Hematopoietic multipotent progenitor cell treated with erythropoietin and hydrocortisone succinate and interleukin-3 and kit ligand, for 17 days (in vitro differentiated cells): Measurements from ENCODE around the gene PCCA.
"Not testable (repeated sequence)": the region's sequence is repeated elsewhere in the genome, so short reads cannot be mapped to it uniquely, and the experiment has no call there.

Experiments
- DNase-seq: peaks from one replicate; pipeline ENCODE4 v3.0.0-alpha.2; 2015; ENCODE audit warnings: low spot score

Gene PCCA

DNA sequence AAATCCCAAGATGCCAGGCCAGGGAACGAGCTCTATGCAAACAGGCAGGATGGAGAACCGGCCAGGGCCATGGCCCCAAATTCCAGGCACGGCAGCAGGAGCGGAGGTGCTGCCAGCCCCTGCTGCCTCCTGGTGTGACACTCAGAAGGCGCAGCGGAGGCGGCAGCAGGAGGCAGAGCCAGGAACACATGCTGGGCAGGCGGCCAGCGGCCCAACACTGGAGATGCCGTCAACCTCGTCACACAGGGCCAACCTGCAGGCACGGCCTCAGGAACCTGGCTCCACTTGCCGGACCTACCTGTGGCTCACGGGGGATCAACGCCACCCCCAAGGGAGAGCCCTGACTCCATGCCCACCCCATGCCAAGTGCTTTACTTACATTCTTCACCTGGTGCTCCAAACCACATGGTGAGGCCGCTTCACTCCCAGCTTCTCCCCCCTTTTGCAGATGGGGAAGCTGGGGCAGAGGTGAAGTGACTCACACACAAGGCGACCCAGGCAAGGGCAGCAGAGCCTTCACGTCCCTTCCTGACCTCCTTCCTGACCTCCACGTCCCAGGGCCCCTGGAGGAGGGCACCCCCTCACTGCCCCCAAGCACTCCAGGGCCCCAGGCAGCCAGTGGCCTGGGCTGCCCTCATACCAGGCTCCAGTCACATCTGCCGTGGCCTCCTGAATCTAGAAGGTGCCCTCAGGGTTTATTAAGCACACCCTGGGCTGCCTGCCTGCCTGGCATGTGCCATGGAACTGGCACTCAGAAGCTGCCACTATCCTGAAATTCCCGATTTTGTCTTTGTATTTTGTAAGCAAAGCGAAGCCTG is 456.2 kb downstream of the PCCA start:
- DNase-seq, result no peak

DNA sequence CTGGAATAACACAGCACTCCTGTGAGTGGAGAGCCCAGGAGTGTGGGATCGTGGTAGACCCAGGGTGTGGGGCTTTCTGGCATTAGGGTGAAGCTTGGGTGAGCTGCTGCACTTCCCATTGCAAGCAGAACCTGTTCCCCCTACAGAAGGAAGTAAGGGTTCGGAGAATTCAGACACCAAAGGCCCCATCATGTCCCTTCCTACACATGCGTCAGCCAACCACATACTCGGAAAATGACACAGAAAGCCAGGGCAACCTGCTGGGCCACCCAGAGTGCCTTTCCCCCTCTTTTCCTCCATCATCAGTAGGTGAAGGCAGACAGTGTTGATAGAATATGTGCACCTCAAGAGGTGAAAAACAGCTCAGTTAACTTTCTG is 456.8 kb downstream of the PCCA start:
- no peak for DNase-seq

DNA sequence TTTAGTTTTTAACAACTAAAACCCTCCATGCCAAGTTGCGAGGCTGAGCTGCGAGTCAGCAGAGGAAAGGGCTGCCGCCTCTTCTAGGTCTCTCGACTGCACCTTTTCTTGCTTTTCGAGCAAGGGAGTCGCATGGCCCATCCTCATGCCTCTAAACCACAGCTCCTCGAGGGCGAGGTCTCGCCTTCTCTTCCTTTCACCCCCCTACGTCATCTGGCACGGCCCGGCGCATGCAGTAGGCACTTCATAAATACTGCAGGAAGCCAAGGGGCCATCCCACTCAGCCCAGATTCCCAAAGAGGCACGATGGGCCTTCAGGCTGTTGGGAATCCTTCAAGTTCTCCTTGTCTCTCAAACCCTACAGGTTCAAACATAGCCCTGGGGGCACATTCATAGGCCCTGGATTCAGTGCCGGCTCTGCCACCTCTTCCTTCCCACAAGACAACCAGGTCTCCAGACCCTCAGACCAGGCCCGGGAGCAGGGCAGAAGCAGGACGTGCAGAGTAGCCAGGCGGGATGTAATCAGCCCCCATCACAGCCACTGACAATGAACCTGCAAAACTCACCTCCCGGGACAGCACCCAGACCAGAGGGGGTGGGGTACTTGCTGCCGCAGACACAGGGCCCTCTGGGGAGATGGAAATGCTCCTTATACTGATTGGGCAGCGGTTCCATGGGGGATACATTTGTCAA is 458.0 kb downstream of the PCCA start:
- no peak for DNase-seq

DNA sequence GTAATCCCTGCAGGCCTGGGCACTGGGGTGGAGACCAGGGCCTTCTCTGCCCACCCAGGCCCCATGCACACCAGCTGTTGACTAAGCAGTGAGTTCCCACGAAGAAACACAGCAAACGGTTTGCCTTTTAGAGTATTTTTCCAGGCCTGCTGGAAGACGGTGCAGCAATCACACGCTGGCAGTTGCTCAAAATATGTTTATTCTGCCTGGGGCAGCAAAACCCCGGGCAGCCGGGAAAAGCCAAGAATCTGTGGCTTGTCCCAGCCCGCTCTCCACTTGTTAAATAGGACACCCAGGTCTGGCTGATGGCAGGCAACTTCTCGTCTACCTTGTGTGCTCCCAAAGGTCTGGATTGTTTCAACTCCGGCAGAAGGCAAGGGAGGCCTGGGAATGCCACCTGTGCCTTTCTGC is 458.9 kb downstream of the PCCA start:
- DNase-seq, result no peak

DNA sequence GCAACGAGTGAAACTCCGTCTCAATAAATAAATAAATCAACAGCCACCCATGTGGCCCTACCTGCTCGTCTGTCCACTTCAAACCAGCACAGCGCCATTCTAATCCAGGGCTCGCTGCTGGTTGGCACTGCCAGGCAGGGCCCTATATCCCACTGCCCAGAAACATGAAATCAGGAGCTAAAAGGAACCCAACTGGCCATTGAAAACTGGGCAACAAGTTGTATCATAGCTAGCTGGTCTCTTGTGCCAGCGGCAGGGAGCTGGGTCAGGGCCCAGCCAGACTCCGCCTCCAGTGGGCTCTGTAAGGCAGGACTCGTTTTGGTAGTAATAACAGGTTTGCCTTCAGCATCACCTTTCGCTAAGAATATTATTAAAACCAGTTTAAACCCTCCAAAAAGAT is 460.4 kb downstream of the PCCA start:
- no peak for DNase-seq

DNA sequence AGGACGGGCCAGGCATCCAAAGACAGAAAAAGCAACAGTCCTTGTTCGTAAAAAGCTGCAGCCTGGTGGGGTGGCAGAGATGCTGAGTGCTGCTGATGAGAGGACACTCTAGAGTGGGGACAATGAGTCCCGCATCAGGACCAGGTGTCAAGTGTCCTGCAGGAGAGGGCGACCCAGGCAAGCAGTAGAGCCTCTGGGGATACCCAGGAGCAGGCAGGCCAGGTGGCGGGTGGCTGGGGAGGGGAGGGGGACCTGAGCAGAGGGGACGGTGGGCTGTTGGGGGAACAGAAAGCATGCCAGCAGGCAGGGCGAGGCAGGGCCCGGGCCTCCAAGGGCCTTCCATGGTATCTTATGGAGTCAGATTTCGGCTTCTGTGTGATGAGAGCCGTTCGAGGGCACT is 463.9 kb downstream of the PCCA start:
- no peak for DNase-seq

DNA sequence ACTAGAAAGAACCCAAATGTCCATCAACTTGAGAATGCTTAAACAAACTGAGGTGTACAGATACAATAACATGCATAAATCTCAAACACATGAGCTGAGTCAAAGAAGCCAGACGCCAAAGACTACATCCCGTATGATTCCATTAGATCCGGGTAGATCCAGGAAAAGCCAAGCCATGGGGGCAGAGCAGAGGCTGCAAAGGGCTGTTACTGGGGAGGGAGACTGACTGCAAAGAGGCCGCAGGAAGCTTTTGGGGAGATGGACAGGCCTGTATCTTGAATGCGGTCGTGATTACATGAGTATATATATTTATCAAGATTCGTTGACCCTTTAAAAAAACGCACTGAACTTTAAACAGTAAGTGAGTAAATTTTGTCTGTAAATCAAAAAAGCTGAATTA is 471.0 kb downstream of the PCCA start:
- DNase-seq, result no peak

DNA sequence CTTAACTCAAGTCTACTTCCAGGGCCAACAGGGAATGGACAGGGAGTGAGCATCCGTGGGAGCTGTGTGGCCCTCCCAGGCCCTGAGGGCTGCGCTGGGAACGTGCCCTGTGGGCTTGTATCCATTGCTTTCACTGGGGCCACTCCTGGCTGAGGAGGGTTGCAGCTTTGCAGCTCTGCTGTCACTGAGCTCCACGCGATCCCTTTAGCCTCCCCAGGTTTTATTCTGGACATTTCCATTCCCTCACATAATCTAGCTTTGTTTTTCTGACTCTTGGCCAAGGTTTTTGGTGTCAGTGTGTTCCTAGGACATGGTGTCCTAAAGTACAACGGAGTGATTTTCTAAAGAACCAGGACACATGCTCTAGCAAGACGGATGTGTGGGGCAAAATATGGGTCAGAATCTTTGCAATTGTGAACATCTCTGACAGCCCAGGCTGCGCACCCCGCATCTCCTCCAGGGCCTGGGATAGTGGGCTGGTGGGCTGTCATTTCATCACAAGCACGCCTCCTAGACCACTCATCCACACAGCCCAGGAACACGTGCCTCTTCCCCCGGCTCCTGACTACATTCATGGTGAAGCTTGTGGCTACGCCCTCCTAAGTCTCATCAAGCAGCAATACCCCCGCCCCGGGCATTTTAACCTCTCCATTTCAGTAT is 471.7 kb downstream of the PCCA start:
- DNase-seq, result no peak

DNA sequence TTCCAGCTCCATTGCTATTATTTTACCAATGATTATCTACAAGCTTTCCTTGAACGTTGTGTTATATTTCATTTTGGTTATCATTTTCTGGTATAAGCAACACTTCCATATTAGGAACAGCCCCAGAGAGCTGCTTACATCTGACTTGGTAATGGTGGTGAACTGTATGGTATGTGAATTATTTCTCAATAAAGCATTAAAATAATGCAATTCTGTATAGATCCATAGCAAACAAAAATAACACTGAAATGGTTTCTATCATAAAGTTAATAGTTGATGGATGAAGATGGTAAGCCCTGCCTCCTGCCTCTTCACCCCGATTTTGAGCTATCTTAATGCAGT is 472.2 kb downstream of the PCCA start:
- no peak for DNase-seq

DNA sequence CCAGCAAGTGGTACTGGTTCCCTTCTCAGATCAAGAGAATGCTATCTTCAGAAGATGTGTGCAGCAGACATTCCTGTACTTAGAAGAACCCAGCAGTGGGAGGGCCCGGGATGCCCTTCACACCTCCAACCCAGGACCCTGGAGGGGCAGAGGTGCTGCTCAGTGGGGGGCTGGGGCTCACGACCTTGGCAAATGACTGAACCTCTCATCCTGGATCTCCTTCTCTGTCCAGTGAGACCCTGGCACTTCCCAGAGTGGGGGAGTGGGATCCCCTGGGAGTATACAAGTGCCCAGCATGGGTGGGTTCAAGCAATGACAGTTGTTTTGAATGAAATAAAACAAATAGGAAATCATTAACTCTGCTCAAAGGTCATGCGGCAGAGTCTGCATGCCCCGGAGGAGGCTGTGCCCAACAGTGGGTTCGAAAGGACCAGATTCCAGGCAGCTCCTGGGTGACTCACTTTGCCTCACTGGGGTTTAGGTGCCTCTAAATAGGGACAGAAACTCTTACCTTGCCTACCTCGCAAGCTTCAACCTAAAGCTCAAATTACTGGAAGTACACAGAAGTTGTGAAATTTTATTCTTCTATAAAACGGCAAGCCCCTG is 472.8 kb downstream of the PCCA start:
- DNase-seq, result no peak

DNA sequence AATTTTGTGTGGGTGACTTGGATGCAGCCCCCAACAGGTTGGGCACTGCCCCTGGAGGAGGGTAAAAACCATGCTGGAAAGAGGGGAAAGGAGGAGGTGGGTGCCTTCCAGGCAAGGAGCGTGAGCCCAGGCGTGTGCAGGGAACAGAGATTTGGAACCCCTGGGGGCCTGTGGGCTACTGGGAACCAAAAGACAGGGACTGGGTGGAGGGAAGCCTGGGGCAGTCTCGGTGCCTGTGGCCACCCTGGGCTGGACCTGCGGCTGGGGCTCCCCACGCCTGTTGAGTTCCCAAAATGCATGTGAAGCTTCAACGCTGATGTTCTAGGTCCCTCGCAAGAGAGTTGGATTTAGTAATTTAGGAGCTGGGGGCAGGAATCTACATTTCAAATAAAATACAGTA is 474.9 kb downstream of the PCCA start:
- DNase-seq, result no peak

DNA sequence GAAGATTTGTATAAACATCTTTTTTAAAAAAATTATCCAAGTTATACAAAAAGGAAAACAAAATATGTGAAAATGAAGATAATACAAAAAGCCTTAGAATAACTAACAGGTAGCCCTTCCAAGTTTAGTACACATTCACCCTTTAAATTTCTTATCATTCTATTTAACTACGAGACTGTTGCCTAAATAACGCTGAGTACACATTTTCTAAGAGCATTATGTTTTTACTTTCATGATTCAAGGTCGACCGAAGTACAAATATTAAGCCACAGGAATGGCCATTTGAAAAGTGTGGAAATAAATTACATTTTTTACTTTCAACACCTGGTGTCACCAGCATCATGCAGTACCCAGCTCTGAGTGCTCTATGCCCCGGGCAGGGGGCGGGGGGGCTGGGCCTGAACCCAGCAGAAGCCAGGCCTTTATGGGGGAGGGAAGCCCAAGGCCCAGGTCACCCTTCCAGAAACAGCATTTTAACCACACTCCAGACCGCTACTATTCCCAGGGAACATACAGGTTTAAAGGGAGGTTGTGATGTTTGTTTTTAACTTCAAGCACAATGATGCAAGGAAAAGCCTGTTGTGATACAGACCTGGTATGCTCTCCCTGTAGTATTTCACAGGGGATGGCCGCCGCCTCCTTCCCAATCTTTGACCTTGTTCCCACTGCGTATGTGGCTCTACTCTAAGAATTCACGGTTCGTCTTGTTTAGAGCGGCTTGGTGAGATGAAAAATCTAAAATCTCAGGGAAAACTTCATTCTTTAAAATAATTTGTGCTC is 475.7 kb downstream of the PCCA start:
- DNase-seq, result no peak

DNA sequence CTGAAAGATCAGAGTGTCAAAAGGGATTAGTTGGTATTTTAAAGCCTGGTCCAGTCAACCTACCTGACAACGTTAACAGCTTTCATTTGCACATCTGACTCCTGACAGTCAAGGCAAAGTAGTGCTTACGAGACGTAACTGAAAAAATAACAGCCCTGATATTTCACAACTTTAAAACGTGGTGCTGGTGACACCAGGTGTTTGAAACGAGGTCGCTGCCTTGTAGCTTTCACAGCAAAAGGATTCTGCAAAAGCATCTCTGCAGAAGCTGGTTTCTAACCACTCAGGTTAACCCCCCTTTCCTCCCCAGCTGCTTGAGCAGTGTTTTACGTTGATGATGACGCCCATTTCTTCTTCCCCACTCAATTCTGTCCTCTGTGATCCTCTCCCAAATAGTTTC is 476.4 kb downstream of the PCCA start:
- no peak for DNase-seq

DNA sequence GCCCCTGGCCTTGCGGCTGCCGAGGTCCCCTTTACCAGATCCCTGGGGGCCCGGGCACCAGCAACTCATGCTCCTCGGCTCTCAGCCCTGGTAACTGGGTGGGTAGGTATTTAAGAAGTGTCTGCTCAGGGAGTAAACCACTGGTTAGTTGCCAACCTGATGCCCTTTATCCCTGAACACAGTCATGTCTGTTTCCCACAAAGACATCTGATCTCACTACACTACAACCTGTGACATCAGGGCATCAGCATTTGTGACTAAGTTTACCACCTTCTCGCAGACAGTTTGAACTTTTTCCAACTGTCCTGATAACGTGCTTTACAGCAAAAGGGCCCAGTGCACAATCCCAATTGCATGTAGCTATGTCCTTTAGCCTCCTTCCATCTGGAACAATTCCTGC is 477.6 kb downstream of the PCCA start:
- no peak for DNase-seq

DNA sequence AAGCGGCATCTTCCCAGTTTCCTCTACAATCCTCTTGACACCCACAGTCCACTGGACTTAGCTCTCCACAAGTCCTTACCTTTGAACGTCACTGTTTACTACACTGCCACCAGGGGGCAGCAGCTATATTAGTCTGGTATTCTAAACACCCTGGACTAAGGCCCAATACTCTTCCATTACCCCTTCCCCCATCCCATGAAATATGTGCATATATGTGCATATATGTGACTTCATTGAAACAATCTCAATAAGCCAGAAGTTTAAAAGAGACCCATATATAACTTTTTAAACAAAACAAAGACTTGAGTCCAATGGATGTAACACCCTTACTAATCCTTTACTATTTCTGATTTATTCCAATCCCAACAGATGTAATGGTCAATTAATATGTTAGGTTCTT is 484.2 kb downstream of the PCCA start:
- DNase-seq, result peak; percentile 64

DNA sequence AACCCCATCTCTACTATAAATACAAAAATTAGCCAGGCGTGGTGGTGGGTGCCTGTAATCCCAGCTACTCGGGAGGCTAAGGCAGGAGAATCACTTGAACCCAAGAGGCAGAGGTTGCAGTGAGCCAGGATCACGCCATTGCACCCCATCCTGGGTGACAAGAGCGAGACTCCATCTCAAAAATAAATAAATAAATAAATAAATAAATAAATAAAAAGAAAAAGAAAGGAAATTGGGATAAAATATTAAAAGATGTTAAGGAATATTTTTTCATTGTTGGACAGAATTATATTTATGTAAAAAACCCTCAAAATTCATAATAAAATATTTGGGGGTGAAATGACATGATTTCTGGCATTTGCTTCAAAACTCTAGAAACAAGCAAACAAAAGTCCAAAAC is 488.3 kb downstream of the PCCA start:
- DNase-seq, result not testable (repeated sequence)
